Measurements from ENCODE around the gene TMEM185A.

DNA sequence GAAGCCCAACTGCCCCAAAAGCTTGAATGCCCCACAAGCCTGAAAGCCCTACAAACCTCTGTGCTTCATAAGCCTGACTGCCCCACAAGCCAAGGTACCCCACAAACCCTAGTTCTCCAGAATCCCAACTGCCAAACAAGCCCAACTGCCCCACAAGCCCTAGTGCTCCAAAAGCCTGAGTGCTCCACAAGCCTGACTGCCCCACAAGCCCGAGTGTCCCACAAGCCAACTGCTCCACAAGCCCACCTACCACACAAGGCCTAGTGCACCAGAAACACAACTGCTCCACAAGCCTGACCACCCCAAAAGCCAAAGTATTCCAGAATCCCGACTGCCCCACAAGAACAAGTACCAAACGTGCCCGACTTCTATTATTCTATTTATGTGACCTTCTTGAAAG lies 68.2 kb downstream of the TMEM185A start:
- TF ChIP-seq, protein P1, sequence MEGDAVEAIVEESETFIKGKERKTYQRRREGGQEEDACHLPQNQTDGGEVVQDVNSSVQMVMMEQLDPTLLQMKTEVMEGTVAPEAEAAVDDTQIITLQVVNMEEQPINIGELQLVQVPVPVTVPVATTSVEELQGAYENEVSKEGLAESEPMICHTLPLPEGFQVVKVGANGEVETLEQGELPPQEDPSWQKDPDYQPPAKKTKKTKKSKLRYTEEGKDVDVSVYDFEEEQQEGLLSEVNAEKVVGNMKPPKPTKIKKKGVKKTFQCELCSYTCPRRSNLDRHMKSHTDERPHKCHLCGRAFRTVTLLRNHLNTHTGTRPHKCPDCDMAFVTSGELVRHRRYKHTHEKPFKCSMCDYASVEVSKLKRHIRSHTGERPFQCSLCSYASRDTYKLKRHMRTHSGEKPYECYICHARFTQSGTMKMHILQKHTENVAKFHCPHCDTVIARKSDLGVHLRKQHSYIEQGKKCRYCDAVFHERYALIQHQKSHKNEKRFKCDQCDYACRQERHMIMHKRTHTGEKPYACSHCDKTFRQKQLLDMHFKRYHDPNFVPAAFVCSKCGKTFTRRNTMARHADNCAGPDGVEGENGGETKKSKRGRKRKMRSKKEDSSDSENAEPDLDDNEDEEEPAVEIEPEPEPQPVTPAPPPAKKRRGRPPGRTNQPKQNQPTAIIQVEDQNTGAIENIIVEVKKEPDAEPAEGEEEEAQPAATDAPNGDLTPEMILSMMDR (IDR thresholded peaks at IDR 0.05), result no peak
- TF ChIP-seq POLR2A (IDR thresholded peaks at IDR 0.05), result no peak

Measured in right lobe of liver (tissue), 4 donors.